Effector memory CD4-positive, alpha-beta T cell (primary cell): ENCODE measurements around the gene SEPTIN11.

Experiments
- DNase-seq, 3 donors: peaks; one replicate each; pipeline ENCODE4 v3.0.0-alpha.2; 2020
- H3K27ac ChIP-seq: 2 replicates; pipeline ENCODE4 v1.7.0; 2013; ENCODE audit warnings: mild to moderate bottlenecking, low read length, moderate library complexity; ENCODE audit not compliant: insufficient read depth, poor library complexity, severe bottlenecking
- H3K27me3 ChIP-seq: replicated peaks from 2 replicates; pipeline ENCODE4 v1.7.0; 2013; ENCODE audit warnings: mild to moderate bottlenecking, low read length; ENCODE audit not compliant: insufficient read depth, control insufficient read depth, poor library complexity, severe bottlenecking
- H3K36me3 ChIP-seq: 2 replicates; pipeline ENCODE4 v1.7.0; 2013; ENCODE audit warnings: mild to moderate bottlenecking, low read length, moderate library complexity; ENCODE audit not compliant: control insufficient read depth, insufficient read depth
- H3K4me1 ChIP-seq: 2 replicates; pipeline ENCODE4 v1.7.0; 2013; ENCODE audit warnings: low read length, mild to moderate bottlenecking; ENCODE audit not compliant: control insufficient read depth, insufficient read depth, poor library complexity, severe bottlenecking
- H3K4me3 ChIP-seq: 2 replicates; pipeline ENCODE4 v1.7.0; 2013; ENCODE audit warnings: low read length, low read depth, mild to moderate bottlenecking; ENCODE audit not compliant: insufficient read depth, poor library complexity, severe bottlenecking
- H3K9me3 ChIP-seq: 2 replicates; pipeline ENCODE4 v1.7.0; 2013; ENCODE audit warnings: mild to moderate bottlenecking, low read length, moderate library complexity; ENCODE audit not compliant: control insufficient read depth

The SEPTIN11 gene

GRCh38 chr4:76951672-76952010 is 2.1 kb downstream of the SEPTIN11 start:
- no peak overlapping the region for H3K4me3 ChIP-seq
- no peaks in the 10 kb centered on the region for H3K27me3 ChIP-seq
- no peaks in the 10 kb centered on the region for H3K9me3 ChIP-seq
- peaks cover 11% of the 10 kb centered on the region for H3K4me1 ChIP-seq
- H3K27ac ChIP-seq, result no peak overlapping the region
- no peak for DNase-seq
- H3K36me3 ChIP-seq, result no peaks in the 10 kb centered on the region

- no peak overlapping the region for H3K27ac ChIP-seq
- H3K36me3 ChIP-seq, result no peaks in the 10 kb centered on the region
- no peak overlapping the region for H3K4me3 ChIP-seq
- no peaks in the 10 kb centered on the region for H3K27me3 ChIP-seq
- no peaks in the 10 kb centered on the region for H3K9me3 ChIP-seq
- H3K4me1 ChIP-seq, result peaks cover 11% of the 10 kb centered on the region
- DNase-seq, result no peak
Observed at GRCh38 chr4:76952071-76952470, 2.5 kb downstream of the SEPTIN11 start.

- H3K27ac ChIP-seq, result no peak overlapping the region
- H3K4me1 ChIP-seq, result peaks cover 11% of the 10 kb centered on the region
- H3K36me3 ChIP-seq, result no peaks in the 10 kb centered on the region
- H3K4me3 ChIP-seq, result no peak overlapping the region
- no peak for DNase-seq
- H3K27me3 ChIP-seq, result no peaks in the 10 kb centered on the region
- no peaks in the 10 kb centered on the region for H3K9me3 ChIP-seq
Observed at GRCh38 chr4:76952656-76953582, 3.4 kb downstream of the SEPTIN11 start.

GRCh38 chr4:76953956-76954355 is 4.4 kb downstream of the SEPTIN11 start:
- no peak for DNase-seq
- Histone ChIP-seq H3K9me3 (no peaks in the 10 kb centered on the region), H3K36me3 (no peaks in the 10 kb centered on the region), H3K27me3 (no peaks in the 10 kb centered on the region), H3K27ac (no peak overlapping the region), H3K4me3 (no peak overlapping the region), H3K4me1 (peaks cover 11% of the 10 kb centered on the region)

GRCh38 chr4:76954489-76954888 is 4.9 kb downstream of the SEPTIN11 start:
- Histone ChIP-seq H3K36me3 (no peaks in the 10 kb centered on the region), H3K4me3 (no peak overlapping the region), H3K9me3 (no peaks in the 10 kb centered on the region), H3K27me3 (no peaks in the 10 kb centered on the region), H3K27ac (no peak overlapping the region), H3K4me1 (peaks cover 11% of the 10 kb centered on the region)
- no peak for DNase-seq

GRCh38 chr4:76955182-76955581 is 5.6 kb downstream of the SEPTIN11 start:
- Histone ChIP-seq H3K27ac (no peak overlapping the region), H3K36me3 (no peaks in the 10 kb centered on the region)
- no peak for DNase-seq

GRCh38 chr4:76957004-76957738 is 7.6 kb downstream of the SEPTIN11 start:
- H3K36me3 ChIP-seq, result no peaks in the 10 kb centered on the region
- H3K27me3 ChIP-seq, result no peaks in the 10 kb centered on the region
- H3K4me1 ChIP-seq, result no peaks in the 10 kb centered on the region
- no peak for DNase-seq
- no peaks in the 10 kb centered on the region for H3K9me3 ChIP-seq
- no peak overlapping the region for H3K27ac ChIP-seq
- H3K4me3 ChIP-seq, result no peak overlapping the region

More at GRCh38 chr4:76955182-76955581, 5.6 kb downstream of the SEPTIN11 start:
- H3K27me3 ChIP-seq, result no peaks in the 10 kb centered on the region
- no peak overlapping the region for H3K4me3 ChIP-seq
- peaks cover 11% of the 10 kb centered on the region for H3K4me1 ChIP-seq
- H3K9me3 ChIP-seq, result no peaks in the 10 kb centered on the region

- H3K36me3 ChIP-seq, result no peaks in the 10 kb centered on the region
Observed at GRCh38 chr4:76958891-76959290, 9.3 kb downstream of the SEPTIN11 start.

GRCh38 chr4:76960014-76960413 is 10.5 kb downstream of the SEPTIN11 start:
- no peaks in the 10 kb centered on the region for H3K36me3 ChIP-seq
- H3K27me3 ChIP-seq, result no peaks in the 10 kb centered on the region
- no peaks in the 10 kb centered on the region for H3K9me3 ChIP-seq
- DNase-seq, result no peak
- peaks cover 3% of the 10 kb centered on the region for H3K4me1 ChIP-seq
- H3K27ac ChIP-seq, result no peak overlapping the region
- no peak overlapping the region for H3K4me3 ChIP-seq

More at GRCh38 chr4:76958891-76959290, 9.3 kb downstream of the SEPTIN11 start:
- Histone ChIP-seq H3K4me1 (no peaks in the 10 kb centered on the region), H3K27me3 (no peaks in the 10 kb centered on the region), H3K27ac (no peak overlapping the region), H3K9me3 (no peaks in the 10 kb centered on the region), H3K4me3 (no peak overlapping the region)
- no peak for DNase-seq
